H1 (cell line): ENCODE measurements around the gene ZNF716. TPM values are rescaled to one million over a fixed set of nuclear protein-coding genes. Genes with fewer than 3 reads are reported as not detected.

Experiments
- CTCF ChIA-PET: fragments of 300-600 bp; sonication (Branson Sonifier 250); formaldehyde crosslinking; loops from one replicate; lab custom pipeline; 2021; ENCODE audit not compliant: partially characterized antibody; lab: Charles Lee
- POLR2A ChIA-PET: fragments of 300-600 bp; sonication (Branson Sonifier 250); formaldehyde crosslinking; loops from one replicate; lab custom pipeline; 2021; ENCODE audit warnings: inconsistent platforms; ENCODE audit not compliant: partially characterized antibody; lab: Charles Lee
- DNase-seq, 2 experiments: peaks; one replicate each; pipeline versions ENCODE4 v3.0.0 to v3.0.0-alpha.2; 2010 to 2022; ENCODE audit warnings: low spot score in 2 of 2, low read depth in 1 of 2, mixed read lengths in 1 of 2
- FAIRE-seq: peaks from 2 replicates; lab custom pipeline; 2011; peaks lifted over from hg19 to GRCh38; lab: Jason Lieb, UNC
- H2AFZ ChIP-seq: 2 replicates; pipeline ENCODE4 v1.8.1; 2012; ENCODE audit warnings: low read length, inconsistent platforms
- H2AK5ac ChIP-seq: 2 replicates; pipeline ENCODE4 v1.6.1; 2013; ENCODE audit warnings: low read depth, low read length
- H2BK120ac ChIP-seq: replicated peaks from 2 replicates; pipeline ENCODE3; 2013; ENCODE audit warnings: low read depth, low read length, inconsistent platforms
- H2BK12ac ChIP-seq: 2 replicates; pipeline ENCODE4 v1.6.1; 2013; ENCODE audit warnings: low read depth, low read length
- H2BK15ac ChIP-seq: 2 replicates; pipeline ENCODE4 v1.6.1; 2013; ENCODE audit warnings: low read length
- H2BK20ac ChIP-seq: 2 replicates; pipeline ENCODE4 v1.6.1; 2013; ENCODE audit warnings: low read length
- H2BK5ac ChIP-seq: 2 replicates; pipeline ENCODE4 v1.6.1; 2013; ENCODE audit warnings: low read depth, low read length
- H3K14ac ChIP-seq: 2 replicates; pipeline ENCODE4 v1.6.1; 2013; ENCODE audit warnings: inconsistent platforms; ENCODE audit not compliant: insufficient read length
- H3K18ac ChIP-seq: 2 replicates; pipeline ENCODE4 v1.6.1; 2013; ENCODE audit warnings: low read length; ENCODE audit errors: extremely low read depth
- H3K23ac ChIP-seq: 2 replicates; pipeline ENCODE4 v1.6.1; 2013; ENCODE audit warnings: inconsistent platforms; ENCODE audit not compliant: insufficient read length
- H3K23me2 ChIP-seq: 2 replicates; pipeline ENCODE4 v1.6.1; 2013; ENCODE audit warnings: low read depth, low read length
- H3K27ac ChIP-seq: 2 replicates; pipeline ENCODE4 v1.6.1; 2011; ENCODE audit warnings: low read depth, low read length, inconsistent platforms
- H3K27me3 ChIP-seq, 4 experiments: replicated peaks in 1 of 4; 1 replicate in 1 of 4; 2 replicates in 3 of 4; pipeline versions ENCODE4 v1.6.1 to v1.8.1; 2011 to 2013; ENCODE audit warnings: low read length in 3 of 4, mild to moderate bottlenecking in 3 of 4, inconsistent platforms in 2 of 4, mixed read lengths in 2 of 4, moderate library complexity in 1 of 4; ENCODE audit not compliant: control insufficient read depth in 3 of 4, insufficient read depth in 3 of 4; ENCODE audit errors: extremely low read depth in 1 of 4
- H3K36me3 ChIP-seq, 4 experiments: 2 replicates each; pipeline versions ENCODE4 v1.6.1 to v1.8.1; 2011 to 2013; ENCODE audit warnings: mild to moderate bottlenecking in 4 of 4, low read length in 3 of 4, moderate library complexity in 2 of 4, control low read depth in 1 of 4, inconsistent platforms in 1 of 4; ENCODE audit not compliant: insufficient read depth in 4 of 4, control insufficient read depth in 2 of 4
- H3K4ac ChIP-seq: replicated peaks from 2 replicates; pipeline ENCODE3; 2013; ENCODE audit warnings: low read length, low read depth, mixed read lengths, inconsistent platforms; ENCODE audit not compliant: insufficient read length
- H3K4me1 ChIP-seq, 4 experiments: replicated peaks in 1 of 4; 1 replicate in 1 of 4; 2 replicates in 3 of 4; pipeline versions ENCODE4 v1.6.1 to v1.8.1; 2011 to 2013; ENCODE audit warnings: low read length in 3 of 4, inconsistent platforms in 2 of 4, mixed read lengths in 1 of 4; ENCODE audit not compliant: insufficient read depth in 4 of 4, control insufficient read depth in 3 of 4
- H3K4me2 ChIP-seq, 2 experiments: 2 replicates each; pipeline versions ENCODE4 v1.6.1 to v1.8.1; 2011 to 2013; ENCODE audit warnings: low read depth in 2 of 2, low read length in 2 of 2, control low read depth in 1 of 2, inconsistent platforms in 1 of 2, mild to moderate bottlenecking in 1 of 2; ENCODE audit not compliant: insufficient read depth in 1 of 2
- H3K4me3 ChIP-seq, 4 experiments: fragments of 200-600, 300-600 bp in 1 of 4; sonication (generic), shearing (Covaris generic), sonication (Bioruptor Twin) in 1 of 4; 2 replicates each; pipeline versions ENCODE4 v1.5.1 to v1.8.1; 2011 to 2016; ENCODE audit warnings: low read length in 4 of 4, low read depth in 3 of 4, control low read depth in 2 of 4, inconsistent platforms in 2 of 4, mild to moderate bottlenecking in 2 of 4, mixed read lengths in 1 of 4, moderate library complexity in 1 of 4; ENCODE audit not compliant: insufficient read depth in 2 of 4; ENCODE audit errors: extremely low read depth in 1 of 4
- H3K56ac ChIP-seq: replicated peaks from 2 replicates; pipeline ENCODE3; 2013; ENCODE audit warnings: low read depth, mild to moderate bottlenecking, mixed read lengths, low read length, inconsistent platforms; ENCODE audit not compliant: insufficient read length
- H3K79me1 ChIP-seq: 2 replicates; pipeline ENCODE4 v1.6.1; 2013; ENCODE audit warnings: low read depth, low read length, control low read depth
- H3K79me2 ChIP-seq, 2 experiments: 2 replicates each; pipeline versions ENCODE4 v1.6.1 to v1.8.1; 2012 to 2013; ENCODE audit warnings: low read length in 2 of 2, mild to moderate bottlenecking in 2 of 2, inconsistent platforms in 1 of 2; ENCODE audit not compliant: insufficient read depth in 2 of 2, control insufficient read depth in 1 of 2
- H3K9ac ChIP-seq, 4 experiments: replicated peaks in 1 of 4; 1 replicate in 1 of 4; 2 replicates in 3 of 4; pipeline versions ENCODE4 v1.6.1 to v1.8.1; 2011 to 2013; ENCODE audit warnings: low read depth in 3 of 4, low read length in 3 of 4, control low read depth in 2 of 4, mild to moderate bottlenecking in 2 of 4, moderate library complexity in 2 of 4, inconsistent platforms in 1 of 4; ENCODE audit errors: extremely low read depth in 1 of 4
- H3K9me3 ChIP-seq, 2 experiments: 2 replicates each; pipeline versions ENCODE4 v1.6.1 to v1.8.1; 2012 to 2013; ENCODE audit warnings: mild to moderate bottlenecking in 2 of 2, moderate library complexity in 2 of 2, control low read depth in 1 of 2, inconsistent platforms in 1 of 2, low read depth in 1 of 2, low read length in 1 of 2, mixed read lengths in 1 of 2; ENCODE audit not compliant: insufficient read depth in 2 of 2
- H4K20me1 ChIP-seq, 2 experiments: replicated peaks in 1 of 2; 2 replicates each; pipeline versions ENCODE3 to v1.8.1; 2011 to 2013; ENCODE audit warnings: inconsistent platforms in 2 of 2, low read length in 2 of 2, mild to moderate bottlenecking in 1 of 2; ENCODE audit not compliant: insufficient read depth in 2 of 2, control insufficient read depth in 1 of 2
- H4K5ac ChIP-seq: 2 replicates; pipeline ENCODE4 v1.6.1; 2013; ENCODE audit warnings: low read length, low read depth, mixed read lengths, inconsistent platforms; ENCODE audit not compliant: insufficient read length
- H4K8ac ChIP-seq: 2 replicates; pipeline ENCODE4 v1.8.0; 2013; ENCODE audit warnings: mild to moderate bottlenecking, moderate library complexity, low read length, inconsistent platforms; ENCODE audit not compliant: insufficient read depth; ENCODE audit errors: extremely low read depth
- H4K91ac ChIP-seq: replicated peaks from 2 replicates; pipeline ENCODE3; 2013; ENCODE audit warnings: low read length, mixed read lengths, inconsistent platforms; ENCODE audit not compliant: insufficient read length
- CBX8 ChIP-seq: fragments of 300-800, 300-1000 bp; sonication (generic); IDR thresholded peaks from 2 replicates; pipeline ENCODE4 v1.7.1; 2016; ENCODE audit warnings: low read depth, low read length, borderline replicate concordance
- EP300 ChIP-seq, 2 experiments: IDR thresholded peaks; 1 replicate in 1 of 2; 2 replicates in 1 of 2; pipeline ENCODE4 v1.6.1; 2011 to 2012; ENCODE audit warnings: low read depth in 2 of 2, low read length in 2 of 2, mild to moderate bottlenecking in 2 of 2, borderline replicate concordance in 1 of 2, inconsistent platforms in 1 of 2, moderate library complexity in 1 of 2
- GTF2F1 ChIP-seq: IDR thresholded peaks from 2 replicates; pipeline ENCODE4 v1.6.1; 2012; ENCODE audit warnings: low read depth, low read length, improper control_type of control experiment, borderline replicate concordance
- KDM5A ChIP-seq: fragments of 200-600 bp; IDR thresholded peaks from 2 replicates; pipeline ENCODE4 v1.7.1; 2012; ENCODE audit warnings: mild to moderate bottlenecking, low read length, inconsistent platforms, mixed read lengths
- NRF1 ChIP-seq: IDR thresholded peaks from 2 replicates; pipeline ENCODE4 v1.6.1; 2011; ENCODE audit warnings: mild to moderate bottlenecking, low read depth, low read length, improper control_type of control experiment
- RBBP5 ChIP-seq: IDR thresholded peaks from 2 replicates; pipeline ENCODE4 v1.7.1; 2012; ENCODE audit warnings: low read depth, mild to moderate bottlenecking, inconsistent platforms, low read length, moderate library complexity, borderline replicate concordance
- SAP30 ChIP-seq: fragments of 300-600 bp; sonication (generic); IDR thresholded peaks from 2 replicates; pipeline ENCODE4 v1.7.1; 2012; ENCODE audit warnings: low read length, moderate library complexity, mild to moderate bottlenecking, inconsistent platforms; ENCODE audit not compliant: insufficient read depth, insufficient replicate concordance
- SIRT6 ChIP-seq: IDR thresholded peaks from one replicate; pipeline ENCODE4 v1.7.1; 2012; ENCODE audit warnings: low read length, inconsistent platforms
- SP1 ChIP-seq: IDR thresholded peaks from 2 replicates; pipeline ENCODE4 v1.6.1; 2011; ENCODE audit warnings: low read depth, low read length
- SRF ChIP-seq: IDR thresholded peaks from 2 replicates; pipeline ENCODE4 v1.6.1; 2011; ENCODE audit warnings: mild to moderate bottlenecking, low read depth, low read length, moderate library complexity
- TAF1 ChIP-seq: IDR thresholded peaks from 2 replicates; pipeline ENCODE4 v1.6.1; 2011; ENCODE audit warnings: mild to moderate bottlenecking, low read depth, low read length
- WGBS, 2 experiments: shearing (Covaris generic) in 1 of 2; methylation state at CpG; one replicate each; pipeline versions ENCODE4 v1.1.6 to v1.1.7; 2013 to 2015; ENCODE audit warnings: low lambda C conversion rate in 2 of 2, mixed read lengths in 2 of 2, inconsistent platforms in 1 of 2, low coverage in 1 of 2, missing lambda C conversion rate in 1 of 2; ENCODE audit not compliant: insufficient replicate concordance in 2 of 2, insufficient coverage in 1 of 2, insufficient read length in 1 of 2; ENCODE audit errors: extremely low coverage in 1 of 2, missing lambda C conversion rate in 1 of 2; 5-methylcytosine and 5-hydroxymethylcytosine counted together
- polyA plus RNA-seq, 7 experiments: library from polyadenylated mRNA; depleted of rRNA in 3 of 7; stranded (reverse) in 5 of 7; unstranded in 2 of 7; fragments of >200 nt in 5 of 7; fragments of 200-250 nt in 2 of 7; gene quantifications; 1 replicate in 5 of 7; 2 replicates in 1 of 7; 4 replicates in 1 of 7; pipeline versions ENCODE4 v1.2.1 to v1.2.3, GENCODE V29; 2011 to 2013; ENCODE audit warnings: missing spikeins in 2 of 7, mixed read lengths in 2 of 7
- total RNA-seq: library from RNA; stranded (reverse); fragmentation: NEBNext Ultra II Directional; extraction: Animal tissue kit (Norgen Biotek cat#: 25700); gene quantifications from 2 replicates; pipeline ENCODE4 v1.2.1, GENCODE V29; 2021
- TF ChIP-seq, protein P1 (sequence below): IDR thresholded peaks from 2 replicates; pipeline ENCODE4 v1.6.1; 2012; ENCODE audit warnings: inconsistent platforms

The ZNF716 gene
- total and polyA plus RNA-seq, 2 of the 8 experiments (the other 6 are each of a cell fraction or from before 2014, with no cell fraction given), result not detected

DNA sequence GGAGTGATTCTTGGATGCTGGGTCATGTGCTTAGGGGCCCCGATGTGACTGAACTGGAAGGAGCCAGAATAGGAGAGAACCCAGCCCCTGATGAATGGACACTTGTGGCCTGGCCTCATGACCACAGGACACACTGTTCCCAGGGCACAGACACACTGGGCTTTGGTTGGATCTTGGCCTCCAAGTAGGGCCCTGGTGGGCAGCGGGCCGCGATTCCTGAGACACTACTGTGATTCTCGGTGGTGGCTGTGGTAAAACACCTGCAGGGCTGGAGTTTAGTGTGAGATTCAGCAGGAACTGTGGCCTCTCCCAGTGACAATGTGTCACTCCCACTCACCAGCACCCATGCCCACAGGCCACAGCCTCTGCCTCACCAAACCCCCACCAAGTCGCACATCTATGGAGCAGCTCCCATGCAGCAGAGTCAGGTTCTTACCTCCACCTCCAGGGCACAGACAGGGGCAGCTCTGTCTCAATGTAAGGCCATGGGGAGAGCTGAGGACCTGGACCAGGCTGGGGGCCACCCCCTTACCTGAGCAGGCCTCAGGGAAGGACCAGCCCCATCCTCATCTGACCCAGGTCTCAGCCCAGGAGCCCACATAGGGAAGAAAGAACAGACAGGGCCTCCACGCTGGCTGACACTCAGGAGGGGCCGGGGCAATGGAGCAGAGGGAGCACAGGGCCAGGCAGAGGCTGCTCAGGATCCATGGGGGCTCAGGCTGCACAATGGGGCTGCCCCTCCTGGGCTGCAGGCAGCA lies 33.2 kb upstream of the ZNF716 start:
- no peak overlapping the region for H2BK5ac ChIP-seq
- H3K9ac ChIP-seq, result no peak overlapping the region
- H2BK120ac ChIP-seq, result no peak overlapping the region
- H4K91ac ChIP-seq, result no peak overlapping the region
- H4K5ac ChIP-seq, result no peak overlapping the region
- H3K56ac ChIP-seq, result no peak overlapping the region
- WGBS, 2 experiments, result 89% methylated on average over 7 of the region's 8 CpGs; no CpG with 5 or more reads in 1 of the 2 experiments
- H3K36me3 ChIP-seq, result no peaks in the 10 kb centered on the region
- H3K14ac ChIP-seq, result no peak overlapping the region
- H4K20me1 ChIP-seq, result no peaks in the 10 kb centered on the region
- H2AFZ ChIP-seq, result no peak overlapping the region
- FAIRE-seq (no peak), DNase-seq (no peak)
- H3K4me2 ChIP-seq, result no peak overlapping the region
- H3K4ac ChIP-seq, result no peak overlapping the region
- no peaks in the 10 kb centered on the region for H3K4me1 ChIP-seq
- no peak overlapping the region for H2AK5ac ChIP-seq
- H3K23ac ChIP-seq, result no peak overlapping the region
- CTCF ChIA-PET, result no interaction called here
- no peak overlapping the region for H2BK12ac ChIP-seq
- no peak overlapping the region for H3K4me3 ChIP-seq
- H3K18ac ChIP-seq, result no peak overlapping the region
- H4K8ac ChIP-seq, result no peak overlapping the region
- peaks cover 71 to 79% of the 10 kb centered on the region in 2 experiments for H3K9me3 ChIP-seq
- H3K27me3 ChIP-seq, result no peaks in the 10 kb centered on the region
- no peaks in the 10 kb centered on the region for H3K23me2 ChIP-seq
- no peak overlapping the region for H2BK15ac ChIP-seq
- H2BK20ac ChIP-seq, result no peak overlapping the region
- H3K79me2 ChIP-seq, result no peaks in the 10 kb centered on the region
- no peaks in the 10 kb centered on the region for H3K79me1 ChIP-seq
- H3K27ac ChIP-seq, result no peak overlapping the region
- POLR2A ChIA-PET, result no interaction called here
- TF ChIP-seq SRF, result no peak
- TF ChIP-seq SAP30, result no peak
- no peak for TF ChIP-seq RBBP5
- no peak for TF ChIP-seq SP1
- no peak for TF ChIP-seq TAF1
- no peak for TF ChIP-seq GTF2F1
- TF ChIP-seq, protein P1, sequence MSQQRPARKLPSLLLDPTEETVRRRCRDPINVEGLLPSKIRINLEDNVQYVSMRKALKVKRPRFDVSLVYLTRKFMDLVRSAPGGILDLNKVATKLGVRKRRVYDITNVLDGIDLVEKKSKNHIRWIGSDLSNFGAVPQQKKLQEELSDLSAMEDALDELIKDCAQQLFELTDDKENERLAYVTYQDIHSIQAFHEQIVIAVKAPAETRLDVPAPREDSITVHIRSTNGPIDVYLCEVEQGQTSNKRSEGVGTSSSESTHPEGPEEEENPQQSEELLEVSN, result no peak
- TF ChIP-seq SIRT6, result no peak
- TF ChIP-seq KDM5A, result no peak
- no peak for TF ChIP-seq EP300 (IDR thresholded peaks at IDR 0.05; ENCODE audit: borderline replicate concordance in 1 of 2, low read depth in 2 of 2, low read length in 2 of 2)
- no peak for TF ChIP-seq NRF1
- no peak for TF ChIP-seq CBX8
